AG04449 (cell line): Measurements from ENCODE around the gene CSNK1G2.

Experiments used
- CTCF ChIA-PET: fragments of 350-600 bp; formaldehyde crosslinking; extraction: SDS; loops from one replicate; lab custom pipeline; 2021; ENCODE audit warnings: antibody characterized with exemption; lab: Yijun Ruan, JAX
- POLR2A ChIA-PET: fragments of 400-600, 350-600 bp; formaldehyde crosslinking; extraction: SDS; loops from one replicate; lab custom pipeline; 2020; ENCODE audit warnings: antibody characterized with exemption, inconsistent platforms; lab: Yijun Ruan, JAX
- DNase-seq: peaks from one replicate; pipeline ENCODE4 v3.0.0-alpha.2; 2010; ENCODE audit warnings: low read depth, low spot score
- H3K4me3 ChIP-seq: 2 replicates; pipeline ENCODE4 v1.5.1; 2011; ENCODE audit warnings: low read depth, mild to moderate bottlenecking, control low read depth, low read length
- CTCF ChIP-seq: IDR thresholded peaks from one replicate; pipeline ENCODE4 v1.5.1; 2011; ENCODE audit warnings: mild to moderate bottlenecking, moderate library complexity, low read length, control low read depth, inconsistent platforms; ENCODE audit not compliant: insufficient read depth; ENCODE audit errors: missing control alignments

The CSNK1G2 gene

GRCh38 chr19:1910177-1910576, 30.8 kb upstream of the CSNK1G2 start:
- ChIA-PET POLR2A (no interaction called here), CTCF (no interaction called here)
- TF ChIP-seq CTCF: no peak
- no peak for DNase-seq
- no peak overlapping the region for H3K4me3 ChIP-seq

GRCh38 chr19:1911098-1911497, 29.9 kb upstream of the CSNK1G2 start:
- POLR2A ChIA-PET: no interaction called here
- CTCF ChIA-PET: interaction anchor here (1.2 kb wide), 1 partner anchor 19 kb away, joined by 5 read pairs; no protein-coding TSS in a partner anchor
- no peak overlapping the region for H3K4me3 ChIP-seq
- no peak for TF ChIP-seq CTCF
- no peak for DNase-seq

GRCh38 chr19:1911995-1912394, 29.0 kb upstream of the CSNK1G2 start:
- DNase-seq: no peak
- no peak overlapping the region for H3K4me3 ChIP-seq
- ChIA-PET CTCF (interaction anchor here (0.6 to 1.2 kb wide), 2 partner anchors 16 to 18 kb away, joined by 3 to 5 read pairs; no protein-coding TSS in a partner anchor), POLR2A (no interaction called here)
- no peak for TF ChIP-seq CTCF

GRCh38 chr19:1912760-1913505, 28.0 kb upstream of the CSNK1G2 start:
- no peak overlapping the region for H3K4me3 ChIP-seq
- DNase-seq: no peak
- ChIA-PET CTCF (interaction anchor here (4.5 kb wide), 1 partner anchor 16 kb away, joined by 38 read pairs; no protein-coding TSS in a partner anchor), POLR2A (no interaction called here)
- no peak for TF ChIP-seq CTCF

GRCh38 chr19:1913781-1914577, 27.0 kb upstream of the CSNK1G2 start:
- DNase-seq: no peak
- ChIA-PET POLR2A (no interaction called here), CTCF (interaction anchor here (4.5 kb wide), 1 partner anchor 15 kb away, joined by 38 read pairs; no protein-coding TSS in a partner anchor)
- H3K4me3 ChIP-seq: no peak overlapping the region
- TF ChIP-seq CTCF: no peak
